ENCODE data around the gene ANAPC2.

GRCh38 chr9:137183980-137184595 is 4.3 kb downstream of the ANAPC2 start:
- no peak for TF ChIP-seq CTCF (IDR thresholded peaks at IDR 0.05; ENCODE audit: low read depth, low read length)
- TF ChIP-seq EZH2phosphoT487 (IDR thresholded peaks at IDR 0.05; ENCODE audit: low read depth) = no peak

All from OCI-LY3 (cell line).